GM21786 (cell line): ENCODE results near the gene PDZD2.
"Not testable (repeated sequence)": the region's sequence is repeated elsewhere in the genome, so short reads cannot be mapped to it uniquely, and the experiment has no call there.

ENCODE experiments used
- ATAC-seq: cut with Tn5 transposase; IDR thresholded peaks from one replicate; pipeline ENCODE4 v1.9.1; 2021; ENCODE audit not compliant: unreplicated experiment

PDZD2 gene

GRCh38 chr5:32029261-32029660, 390.3 kb downstream of the PDZD2 start:
- no peak for ATAC-seq

- ATAC-seq = no peak
These were observed 390.9 kb downstream of the PDZD2 start for GRCh38 chr5:32029781-32030180.

GRCh38 chr5:32030222-32030621, 391.3 kb downstream of the PDZD2 start:
- ATAC-seq = no peak

DNA sequence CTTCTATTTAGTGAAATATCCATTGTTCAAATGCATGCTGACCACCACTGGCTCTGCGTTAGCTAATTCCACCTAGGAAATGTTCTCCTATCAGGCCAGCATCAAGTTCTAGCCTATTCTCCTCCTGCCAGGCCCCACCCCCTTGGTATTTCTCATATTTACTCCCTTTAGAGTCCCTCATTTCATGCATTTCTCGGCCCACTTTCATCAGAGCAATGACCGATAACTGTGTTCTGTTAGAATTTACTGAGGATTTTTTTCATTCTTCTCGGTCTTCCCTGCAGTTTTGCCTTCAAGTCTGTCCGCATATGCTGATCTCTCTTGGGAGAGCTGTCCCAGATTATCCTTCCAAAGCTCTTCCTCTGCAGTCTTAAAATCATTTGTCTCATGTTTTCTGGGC, 391.8 kb downstream of the PDZD2 start:
- ATAC-seq = no peak

- no peak for ATAC-seq
These were observed 392.2 kb downstream of the PDZD2 start for GRCh38 chr5:32031089-32031488.

GRCh38 chr5:32038523-32038922, 399.6 kb downstream of the PDZD2 start:
- no peak for ATAC-seq

DNA sequence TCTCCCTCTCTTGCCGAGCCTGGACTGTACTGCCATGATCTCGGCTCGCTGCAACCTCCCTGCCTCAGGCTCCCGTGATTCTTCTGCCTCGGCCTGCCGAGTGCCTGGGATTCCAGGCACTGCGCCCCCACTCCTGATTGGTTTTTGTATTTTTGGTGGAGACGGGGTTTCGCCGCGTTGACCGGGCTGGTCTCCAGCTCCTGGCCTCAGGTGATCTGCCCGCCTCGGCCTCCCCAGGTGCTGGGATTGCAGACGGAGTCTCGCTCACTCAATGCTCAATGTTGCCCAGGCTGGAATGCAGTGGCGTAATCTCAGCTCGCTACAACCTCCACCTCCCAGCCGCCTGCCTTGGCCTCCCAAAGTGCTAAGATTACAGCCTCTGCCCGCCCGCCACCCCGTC, 400.2 kb downstream of the PDZD2 start:
- ATAC-seq = not testable (repeated sequence)

GRCh38 chr5:32039601-32040000, 400.7 kb downstream of the PDZD2 start:
- ATAC-seq = not testable (repeated sequence)

- ATAC-seq = not testable (repeated sequence)
These were observed 401.3 kb downstream of the PDZD2 start for GRCh38 chr5:32040181-32040695.

DNA sequence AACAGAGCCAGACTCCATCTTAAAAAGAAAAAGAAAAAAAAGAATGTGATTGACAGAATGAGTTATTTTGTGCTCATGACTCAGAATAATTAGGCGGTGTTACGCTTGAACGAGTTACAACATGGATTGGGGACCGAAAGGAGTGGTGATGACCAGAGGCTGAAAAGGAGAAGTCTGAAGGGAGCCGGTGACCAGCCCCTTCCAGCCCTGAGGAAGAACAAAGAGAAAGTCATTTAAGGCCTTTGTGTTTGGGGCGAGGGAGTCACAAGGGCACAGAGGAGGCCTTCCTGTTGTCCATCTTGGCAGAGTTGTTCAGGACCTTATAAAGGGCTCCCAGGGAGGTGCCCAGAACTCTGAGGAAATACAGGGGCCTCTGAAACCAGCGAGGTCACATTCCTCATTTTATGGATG, 403.6 kb downstream of the PDZD2 start:
- no peak for ATAC-seq

DNA sequence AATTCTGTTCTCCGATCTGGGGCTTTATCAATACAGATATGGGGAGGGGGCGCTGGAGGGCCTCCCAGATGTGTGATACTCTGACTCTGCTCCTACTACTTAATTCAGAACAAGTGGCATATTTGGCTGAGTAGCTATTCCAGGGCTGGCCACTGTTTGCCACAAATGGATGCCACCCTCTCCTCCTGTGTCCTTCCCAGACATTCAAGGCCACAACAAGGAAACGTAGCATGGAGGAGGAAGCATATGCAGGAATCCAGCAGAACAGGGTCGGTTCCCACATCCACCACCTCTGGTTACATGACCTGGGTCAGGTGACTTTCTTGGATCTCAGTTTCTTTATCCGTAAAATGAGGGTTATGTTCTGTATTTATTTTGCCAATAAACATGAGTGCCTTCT, 404.2 kb downstream of the PDZD2 start:
- no peak for ATAC-seq

DNA sequence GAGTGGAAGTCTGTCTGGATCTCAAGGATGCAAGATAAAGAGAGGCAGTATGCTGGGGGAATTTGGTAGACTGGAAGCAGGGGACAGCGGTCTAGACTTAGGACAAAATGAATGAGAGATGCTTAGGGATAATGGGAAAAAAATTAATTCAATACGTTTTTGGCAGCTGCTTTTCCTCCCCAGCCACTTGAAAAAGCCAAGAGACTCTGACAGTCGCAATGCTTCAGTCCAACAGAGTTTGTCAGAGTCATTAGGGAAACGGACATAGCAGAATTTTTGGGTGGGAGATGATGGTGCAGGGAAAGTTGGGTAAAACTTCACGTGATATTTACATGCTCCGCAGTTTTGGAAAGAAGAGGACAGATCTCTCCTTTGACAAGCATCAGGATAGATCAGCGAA, 405.5 kb downstream of the PDZD2 start:
- ATAC-seq = no peak

- no peak for ATAC-seq
These were observed 406.0 kb downstream of the PDZD2 start for GRCh38 chr5:32044939-32045338.

DNA sequence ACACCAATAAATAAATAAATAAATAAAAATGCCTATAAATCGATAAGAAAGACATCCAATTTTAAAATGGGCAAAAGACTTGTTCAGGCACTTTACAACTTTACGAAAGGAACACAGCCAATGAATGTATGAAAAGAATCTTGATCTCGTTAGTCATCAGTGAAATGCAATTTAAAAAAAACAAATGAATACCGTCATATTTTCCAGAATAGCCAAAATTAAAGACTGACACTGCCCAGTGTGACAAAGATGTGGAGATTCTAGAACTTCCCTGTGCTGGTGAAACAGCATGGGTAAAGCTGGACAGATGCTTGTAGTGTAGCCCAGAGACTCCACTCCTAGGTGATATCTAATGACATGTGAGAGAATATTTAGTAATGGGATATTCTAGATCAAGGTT, 408.1 kb downstream of the PDZD2 start:
- no peak for ATAC-seq

DNA sequence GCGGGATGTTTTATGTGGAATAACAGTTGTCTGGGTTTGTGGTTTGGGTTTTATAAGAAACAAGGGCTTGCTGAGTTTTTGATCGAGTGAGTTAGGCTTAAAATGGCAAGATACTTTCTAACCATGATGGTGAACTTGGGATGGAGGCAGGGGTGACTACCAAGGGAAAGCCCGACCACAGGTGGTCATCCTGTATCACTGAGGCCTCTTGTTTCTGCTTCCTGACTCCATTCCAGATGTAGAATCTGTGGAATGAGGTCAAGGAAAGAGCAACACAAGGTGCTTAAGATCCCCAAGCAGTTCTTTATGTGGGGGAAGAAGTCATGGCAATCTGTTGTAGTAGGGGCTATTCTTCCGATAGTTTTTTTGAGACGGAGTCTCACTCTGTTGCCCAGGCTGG, 412.9 kb downstream of the PDZD2 start:
- no peak for ATAC-seq

DNA sequence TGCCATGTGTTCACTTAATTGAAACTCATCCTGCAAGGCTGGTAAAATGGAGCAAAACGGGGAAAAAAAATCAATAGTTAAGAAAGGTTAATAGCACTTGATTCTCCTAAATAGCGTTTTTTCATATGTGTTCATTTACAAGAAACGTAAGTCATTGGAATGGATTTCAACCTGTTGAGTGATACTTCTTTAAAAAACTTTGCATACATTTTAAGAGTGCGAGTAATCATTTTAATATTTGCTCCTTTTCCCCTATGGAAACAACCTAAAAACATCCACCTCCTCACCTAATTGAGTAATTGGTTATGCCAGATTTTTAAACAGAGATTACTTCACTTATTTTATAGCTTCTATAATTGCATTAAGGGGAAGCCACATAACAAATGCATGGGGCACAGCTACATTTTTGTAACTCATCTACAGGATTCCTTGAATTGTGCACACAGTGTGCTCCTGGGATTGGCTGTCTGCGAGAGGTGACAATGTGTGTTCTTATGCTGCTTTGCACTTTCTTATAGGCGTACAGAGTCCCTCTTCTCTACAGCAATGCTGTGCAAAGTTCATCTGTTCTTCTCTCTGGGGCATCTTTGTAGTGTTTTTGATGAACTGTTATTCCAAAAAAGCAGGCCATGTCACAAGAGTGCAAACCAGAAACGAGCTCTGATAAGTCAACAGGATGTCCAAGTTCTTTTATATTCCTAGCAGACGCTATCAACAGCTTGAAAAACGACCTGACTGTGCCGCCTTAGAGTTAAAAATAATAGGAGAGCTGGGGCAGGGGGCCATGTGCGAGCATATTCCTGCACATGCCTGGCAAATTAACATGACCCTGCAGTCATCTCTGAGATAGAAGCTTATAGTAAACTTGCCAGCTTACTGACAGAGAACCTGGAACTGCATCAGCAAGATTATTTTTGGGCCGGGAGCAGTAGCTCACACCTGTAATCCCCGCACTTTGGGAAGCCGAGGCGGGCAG, 417.2 kb downstream of the PDZD2 start:
- ATAC-seq = no peak

- ATAC-seq = no peak
These were observed 418.5 kb downstream of the PDZD2 start for GRCh38 chr5:32057187-32058096.

- no peak for ATAC-seq
These were observed 419.2 kb downstream of the PDZD2 start for GRCh38 chr5:32058101-32058500.

- ATAC-seq = no peak
These were observed 420.1 kb downstream of the PDZD2 start for GRCh38 chr5:32058997-32059396.

- ATAC-seq = no peak
These were observed 421.0 kb downstream of the PDZD2 start for GRCh38 chr5:32059761-32060530.

DNA sequence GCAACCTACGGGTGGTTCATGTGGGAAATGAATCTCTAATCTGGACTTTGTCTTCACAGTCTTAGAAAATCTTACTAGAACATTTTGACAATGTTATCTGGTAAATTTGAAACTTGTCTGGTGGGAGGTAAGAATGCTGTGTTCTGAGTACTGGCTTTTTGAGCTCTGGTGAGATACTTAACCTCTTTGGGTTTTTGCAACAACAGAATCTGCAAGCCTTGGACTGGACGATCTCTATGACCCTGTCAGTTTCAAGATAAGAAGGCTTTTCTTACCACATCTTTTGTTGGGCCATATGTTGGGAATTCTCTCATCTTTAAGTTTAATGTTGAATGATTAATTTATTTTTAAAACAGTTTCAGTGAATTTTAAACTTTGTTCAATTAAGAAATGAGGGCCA, 422.3 kb downstream of the PDZD2 start:
- ATAC-seq = no peak
